SIG-M5 treated with dmso at 0.1 percent for 504 hours (cell line): ENCODE data around the gene CGGBP1.
A peak's percentile ranks its signal among the peaks of the same experiment; 100 is the strongest.

Experiments
- DNase-seq: peaks from one replicate; lab custom pipeline; 2025; ENCODE audit not compliant: unreplicated experiment; lab: John Stamatoyannopoulos, UW

Gene CGGBP1

GRCh38 chr3:88058581-88059379 is at the start of gene CGGBP1, which contains the start of gene ZNF654:
TSS of gene CGGBP1 (minus strand) at chr3:88059005. CDS start at chr3:88055976, 3,029 bp downstream.
TSS of gene ZNF654 (plus strand) at chr3:88059255. CDS start at chr3:88059320, 65 bp downstream.
- DNase-seq = peak; percentile 99

GRCh38 chr3:88105325-88105724 is 46.5 kb upstream of the CGGBP1 start:
- no peak for DNase-seq

GRCh38 chr3:88101142-88101541 is 42.3 kb upstream of the CGGBP1 start:
- no peak for DNase-seq

- peak; percentile 9 for DNase-seq
Observed at GRCh38 chr3:88093266-88093665, 34.5 kb upstream of the CGGBP1 start.

- no peak for DNase-seq
Observed at GRCh38 chr3:88092270-88092669, 33.5 kb upstream of the CGGBP1 start.

- no peak for DNase-seq
Observed at GRCh38 chr3:88090681-88091080, 31.9 kb upstream of the CGGBP1 start.

- DNase-seq = no peak
Observed at GRCh38 chr3:88084097-88084501, 25.3 kb upstream of the CGGBP1 start.

GRCh38 chr3:88082854-88083253 is 24.0 kb upstream of the CGGBP1 start:
- DNase-seq = no peak

GRCh38 chr3:88078932-88079331 is 20.1 kb upstream of the CGGBP1 start:
- DNase-seq = no peak

- no peak for DNase-seq
Observed at GRCh38 chr3:88076712-88077111, 17.9 kb upstream of the CGGBP1 start.

GRCh38 chr3:88075497-88075896 is 16.7 kb upstream of the CGGBP1 start:
- DNase-seq = no peak

- no peak for DNase-seq
Observed at GRCh38 chr3:88075072-88075471, 16.3 kb upstream of the CGGBP1 start.

- peak; percentile 68 for DNase-seq
Observed at GRCh38 chr3:88061746-88062145, 2.9 kb upstream of the CGGBP1 start.

GRCh38 chr3:88059380-88060170 is 770 bp upstream of the CGGBP1 start:
- DNase-seq = no peak

GRCh38 chr3:88058306-88058580 is 562 bp downstream of the CGGBP1 start:
- DNase-seq = peak; percentile 47

- DNase-seq = peak; percentile 44
Observed at GRCh38 chr3:88057630-88058305, 1.0 kb downstream of the CGGBP1 start.

- DNase-seq = no peak
Observed at GRCh38 chr3:88046766-88047165, 12.0 kb downstream of the CGGBP1 start.

GRCh38 chr3:88044411-88044810 is 14.4 kb downstream of the CGGBP1 start:
- no peak for DNase-seq

- DNase-seq = no peak
Observed at GRCh38 chr3:88041005-88041404, 17.8 kb downstream of the CGGBP1 start.

GRCh38 chr3:88040529-88040928 is 18.3 kb downstream of the CGGBP1 start:
- DNase-seq = no peak

- peak; percentile 4 for DNase-seq
Observed at GRCh38 chr3:88038566-88038965, 20.2 kb downstream of the CGGBP1 start.

GRCh38 chr3:88036221-88036620 is 22.6 kb downstream of the CGGBP1 start:
- no peak for DNase-seq
